GM15510 (cell line): ENCODE measurements around the gene ZMYND15.

Experiments used
- POLR2A ChIP-seq: IDR thresholded peaks from 3 replicates; pipeline ENCODE4 v1.6.1; 2011; ENCODE audit warnings: borderline replicate concordance; ENCODE audit not compliant: insufficient read length; ENCODE audit errors: extremely low read depth

Gene ZMYND15

GRCh38 chr17:4786516-4786915 lies 46.9 kb downstream of the ZMYND15 start:
- no peak for TF ChIP-seq POLR2A

GRCh38 chr17:4788159-4788806 lies 48.6 kb downstream of the ZMYND15 start:
- TF ChIP-seq POLR2A = no peak

GRCh38 chr17:4788807-4789700 lies 49.4 kb downstream of the ZMYND15 start, which contains the start of gene GLTPD2:
Gene GLTPD2, plus strand, starts transcription at chr17:4788964. Its CDS starts 48 bp downstream, at chr17:4789012.
- no peak for TF ChIP-seq POLR2A

GRCh38 chr17:4789701-4789950 lies 50.0 kb downstream of the ZMYND15 start:
- TF ChIP-seq POLR2A = no peak

GRCh38 chr17:4789951-4790704 lies 50.5 kb downstream of the ZMYND15 start:
- peak; percentile 80 for TF ChIP-seq POLR2A

GRCh38 chr17:4790705-4791088 lies 51.1 kb downstream of the ZMYND15 start:
- no peak for TF ChIP-seq POLR2A

GRCh38 chr17:4795168-4795567 lies 55.5 kb downstream of the ZMYND15 start:
- TF ChIP-seq POLR2A = no peak
